RKO (cell line): ENCODE data around the gene ARHGEF18.
"Not testable (repeated sequence)": the region's sequence is repeated elsewhere in the genome, so short reads cannot be mapped to it uniquely, and the experiment has no call there.

ENCODE experiments used
- DNase-seq: peaks from one replicate; pipeline ENCODE4 v3.0.0-alpha.2; 2016; ENCODE audit warnings: low spot score

ARHGEF18 gene

GRCh38 chr19:7348587-7349230, at the start of gene ARHGEF18:
Gene ARHGEF18 (plus strand): TSS chr19:7348937. CDS start chr19:7362891, 13,954 bp downstream.
- DNase-seq = no peak

GRCh38 chr19:7301525-7301924, 47.2 kb upstream of the ARHGEF18 start:
- DNase-seq = no peak

- DNase-seq = no peak
Observed at GRCh38 chr19:7303470-7303869, 45.3 kb upstream of the ARHGEF18 start.

GRCh38 chr19:7304200-7304599, 44.5 kb upstream of the ARHGEF18 start:
- DNase-seq = no peak

GRCh38 chr19:7307590-7308218, 41.0 kb upstream of the ARHGEF18 start:
- no peak for DNase-seq

- DNase-seq = not testable (repeated sequence)
Observed at GRCh38 chr19:7308327-7308726, 40.4 kb upstream of the ARHGEF18 start.

GRCh38 chr19:7311911-7312310, 36.8 kb upstream of the ARHGEF18 start:
- no peak for DNase-seq

- no peak for DNase-seq
Observed at GRCh38 chr19:7312816-7313215, 35.9 kb upstream of the ARHGEF18 start.

GRCh38 chr19:7318176-7318575, 30.6 kb upstream of the ARHGEF18 start:
- DNase-seq = no peak

- DNase-seq = peak; percentile 17
Observed at GRCh38 chr19:7326105-7326877, 22.4 kb upstream of the ARHGEF18 start.

- DNase-seq = no peak
Observed at GRCh38 chr19:7327802-7328201, 20.9 kb upstream of the ARHGEF18 start.

- no peak for DNase-seq
Observed at GRCh38 chr19:7328647-7329046, 20.1 kb upstream of the ARHGEF18 start.

GRCh38 chr19:7331446-7331845, 17.3 kb upstream of the ARHGEF18 start:
- no peak for DNase-seq

- DNase-seq = no peak
Observed at GRCh38 chr19:7333198-7334118, 15.3 kb upstream of the ARHGEF18 start.

- DNase-seq = no peak
Observed at GRCh38 chr19:7336321-7336973, 12.3 kb upstream of the ARHGEF18 start.

- no peak for DNase-seq
Observed at GRCh38 chr19:7337380-7338194, 11.2 kb upstream of the ARHGEF18 start.

GRCh38 chr19:7340959-7341837, 7.5 kb upstream of the ARHGEF18 start:
- DNase-seq = peak; percentile 73

GRCh38 chr19:7342143-7342542, 6.6 kb upstream of the ARHGEF18 start:
- no peak for DNase-seq

GRCh38 chr19:7346488-7346971, 2.2 kb upstream of the ARHGEF18 start:
- no peak for DNase-seq
